GM18526 (cell line): ENCODE measurements around the gene PIK3R5.

Experiments used
- POLR2A ChIP-seq: IDR thresholded peaks from 3 replicates; pipeline ENCODE4 v1.6.1; 2011; ENCODE audit not compliant: insufficient read length; ENCODE audit errors: extremely low read depth

PIK3R5 gene

GRCh38 chr17:8994319-8994718, 28.8 kb upstream of the PIK3R5 start:
- no peak for TF ChIP-seq POLR2A

GRCh38 chr17:8991514-8992285, 26.2 kb upstream of the PIK3R5 start:
- TF ChIP-seq POLR2A: no peak

- no peak for TF ChIP-seq POLR2A
Measured at GRCh38 chr17:8986295-8986694, 20.8 kb upstream of the PIK3R5 start.

GRCh38 chr17:8985054-8985701, 19.7 kb upstream of the PIK3R5 start:
- TF ChIP-seq POLR2A: no peak

- TF ChIP-seq POLR2A: no peak
Measured at GRCh38 chr17:8981443-8981842, 15.9 kb upstream of the PIK3R5 start.

- TF ChIP-seq POLR2A: no peak
Measured at GRCh38 chr17:8979715-8980114, 14.2 kb upstream of the PIK3R5 start.

GRCh38 chr17:8976638-8977037, 11.1 kb upstream of the PIK3R5 start:
- TF ChIP-seq POLR2A: no peak

- TF ChIP-seq POLR2A: no peak
Measured at GRCh38 chr17:8975091-8975725, 9.7 kb upstream of the PIK3R5 start.

GRCh38 chr17:8969901-8970300, 4.4 kb upstream of the PIK3R5 start:
- no peak for TF ChIP-seq POLR2A

GRCh38 chr17:8968503-8968902, 3.0 kb upstream of the PIK3R5 start:
- no peak for TF ChIP-seq POLR2A

- no peak for TF ChIP-seq POLR2A
Measured at GRCh38 chr17:8967861-8968260, 2.4 kb upstream of the PIK3R5 start.

GRCh38 chr17:8966926-8967325, 1.4 kb upstream of the PIK3R5 start:
- TF ChIP-seq POLR2A: no peak

- no peak for TF ChIP-seq POLR2A
Measured at GRCh38 chr17:8964801-8965393, 610 bp downstream of the PIK3R5 start.

- no peak for TF ChIP-seq POLR2A
Measured at GRCh38 chr17:8963647-8964258, 1.8 kb downstream of the PIK3R5 start.

GRCh38 chr17:8963014-8963413, 2.5 kb downstream of the PIK3R5 start:
- TF ChIP-seq POLR2A: no peak
